HG03159 (cell line): ENCODE results near the gene CCDC106.

Experiments
- ATAC-seq: cut with Tn5 transposase; IDR thresholded peaks from one replicate; pipeline ENCODE4 v1.9.1; 2021; ENCODE audit warnings: mild to moderate bottlenecking, moderate library complexity; ENCODE audit not compliant: unreplicated experiment

The CCDC106 gene

GRCh38 chr19:55649268-55650125 is 1.5 kb downstream of the CCDC106 start:
- ATAC-seq = no peak

- ATAC-seq = no peak
Measured at GRCh38 chr19:55650126-55650557, 2.1 kb downstream of the CCDC106 start.

GRCh38 chr19:55650602-55651230 is 2.7 kb downstream of the CCDC106 start:
- ATAC-seq = no peak

GRCh38 chr19:55651236-55651635 is 3.2 kb downstream of the CCDC106 start:
- ATAC-seq = no peak

- no peak for ATAC-seq
Measured at GRCh38 chr19:55652311-55653128, 4.5 kb downstream of the CCDC106 start.

- ATAC-seq = peak; percentile 38
Measured at GRCh38 chr19:55653651-55654322, 5.8 kb downstream of the CCDC106 start.

- peak; percentile 64 for ATAC-seq
Measured at GRCh38 chr19:55654323-55654867, 6.4 kb downstream of the CCDC106 start.

GRCh38 chr19:55654868-55655647 is 7.0 kb downstream of the CCDC106 start, which contains the start of gene U2AF2:
TSS of gene U2AF2 (plus strand) at chr19:55655035. CDS start at chr19:55655105, 70 bp downstream.
- ATAC-seq = peak; percentile 38

- ATAC-seq = no peak
Measured at GRCh38 chr19:55655648-55656040, 7.6 kb downstream of the CCDC106 start.

- ATAC-seq = no peak
Measured at GRCh38 chr19:55656552-55656951, 8.5 kb downstream of the CCDC106 start.

GRCh38 chr19:55656988-55657747 is 9.2 kb downstream of the CCDC106 start:
- ATAC-seq = no peak

- no peak for ATAC-seq
Measured at GRCh38 chr19:55658846-55659459, 10.9 kb downstream of the CCDC106 start.

- no peak for ATAC-seq
Measured at GRCh38 chr19:55659822-55660221, 11.8 kb downstream of the CCDC106 start.

GRCh38 chr19:55660404-55660803 is 12.4 kb downstream of the CCDC106 start:
- no peak for ATAC-seq

- ATAC-seq = no peak
Measured at GRCh38 chr19:55660991-55661390, 13.0 kb downstream of the CCDC106 start.

- no peak for ATAC-seq
Measured at GRCh38 chr19:55661826-55662225, 13.8 kb downstream of the CCDC106 start.

GRCh38 chr19:55663846-55664536 is 16.0 kb downstream of the CCDC106 start:
- ATAC-seq = no peak
